ENCODE measurements around the gene LRBA. TPM values are rescaled to one million over a fixed set of nuclear protein-coding genes. Genes with fewer than 3 reads are reported as not detected.
A peak's percentile ranks its signal among the peaks of the same experiment; 100 is the strongest.

The LRBA gene
- total RNA-seq, 1 experiment from 2014 or later: 55.3 TPM

DNA sequence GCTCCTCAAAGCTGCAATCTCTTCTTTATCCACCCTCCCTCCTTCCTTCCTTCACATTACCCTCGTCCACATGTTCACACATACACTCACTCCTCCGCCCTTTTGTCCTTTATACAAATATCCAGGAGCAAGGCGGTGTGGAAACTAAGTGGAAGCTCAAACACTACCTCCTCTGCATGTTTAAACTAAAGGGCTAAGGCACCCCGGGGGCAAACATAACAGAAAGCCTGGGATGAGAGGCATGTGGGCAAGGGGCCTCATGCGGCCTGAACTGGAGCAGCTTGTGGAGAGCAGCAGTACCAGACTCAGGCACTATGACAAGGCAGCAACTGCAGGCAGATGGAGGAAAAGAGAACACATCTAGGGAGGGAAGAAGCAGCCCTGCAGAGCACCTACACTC, 423.7 kb downstream of the LRBA start:
- Histone ChIP-seq H3K27ac (ENCODE audit: insufficient read length, low read depth, low read length) (no peak overlapping the region), H3K23ac (ENCODE audit: insufficient read length, low read depth, low read length) (no peak overlapping the region), H4K8ac (replicated peaks; ENCODE audit: insufficient read length, low read depth, low read length) (no peak overlapping the region), H3K79me1 (ENCODE audit: insufficient read depth, low read depth, low read length, poor library complexity, severe bottlenecking) (no peaks in the 10 kb centered on the region), H3K56ac (ENCODE audit: insufficient read length, low read depth, low read length) (no peak overlapping the region), H3K9ac (ENCODE audit: extremely low read depth, insufficient read length, low read length) (no peak overlapping the region), H3K14ac (ENCODE audit: insufficient read depth, low read length) (no peak overlapping the region), H2BK120ac (ENCODE audit: low read depth, low read length, poor library complexity, severe bottlenecking) (no peak overlapping the region), H3K23me2 (ENCODE audit: insufficient read length, low read depth, low read length, poor library complexity, severe bottlenecking) (no peaks in the 10 kb centered on the region), H2BK12ac (ENCODE audit: insufficient read length, low read depth, low read length) (no peak overlapping the region), H3K4ac (ENCODE audit: low read depth, low read length) (no peak overlapping the region), H3K79me2 (ENCODE audit: insufficient read depth, low read length) (no peaks in the 10 kb centered on the region), H2BK15ac (ENCODE audit: low read depth, low read length) (no peak overlapping the region), H3T11ph (ENCODE audit: low read length) (no peak overlapping the region), H4K5ac (ENCODE audit: insufficient read length, low read depth, low read length) (no peak overlapping the region), H2AK5ac (ENCODE audit: insufficient read length, low read length) (no peak overlapping the region), H3K4me2 (ENCODE audit: insufficient read depth, insufficient read length, low read length) (peak overlapping the region; percentile 17), H3K27me3 (ENCODE audit: insufficient read depth, low read length) (no peaks in the 10 kb centered on the region), H3K18ac (ENCODE audit: insufficient read length, low read depth, low read length) (no peak overlapping the region), H3K9me3 (ENCODE audit: control insufficient read depth, low read depth, low read length) (no peaks in the 10 kb centered on the region), H2BK20ac (ENCODE audit: low read depth, low read length, poor library complexity, severe bottlenecking) (no peak overlapping the region), H4K20me1 (ENCODE audit: control insufficient read depth, insufficient read depth, insufficient read length) (no peaks in the 10 kb centered on the region), H3K4me1 (ENCODE audit: insufficient read depth, low read length) (peaks cover 7% of the 10 kb centered on the region), H2AFZ (ENCODE audit: low read length) (no peak overlapping the region), H4K91ac (ENCODE audit: insufficient read length, low read depth, low read length) (no peak overlapping the region), H2BK5ac (ENCODE audit: insufficient read length, low read length) (no peak overlapping the region)
- peak; percentile 73 for DNase-seq
- peaks cover 17 to 21% of the 10 kb centered on the region in 2 experiments for H3K4me1 Mint-ChIP-seq
- H3K9me3 Mint-ChIP-seq: no peaks in the 10 kb centered on the region
- 100% methylated on average over 2 of the region's 5 CpGs for WGBS (ENCODE audit: extremely low coverage, insufficient read length, low lambda C conversion rate)
- H3K36me3 Mint-ChIP-seq (ENCODE audit: insufficient read depth in 1 of 3, low read depth in 3 of 3): peaks cover 0 to 4% (median 0%) of the 10 kb centered on the region in 3 experiments; a peak in 2 of 7 replicates
- H3K27ac Mint-ChIP-seq: peak overlapping the region; percentile 7 to 94 (median 50); a peak in 3 of 7 replicates
- H3K27me3 Mint-ChIP-seq (ENCODE audit: low read depth): peaks cover 2% of the 10 kb centered on the region
- H3K4me3 Mint-ChIP-seq: peak overlapping the region; percentile 42 to 55
- TF ChIP-seq, protein P1, sequence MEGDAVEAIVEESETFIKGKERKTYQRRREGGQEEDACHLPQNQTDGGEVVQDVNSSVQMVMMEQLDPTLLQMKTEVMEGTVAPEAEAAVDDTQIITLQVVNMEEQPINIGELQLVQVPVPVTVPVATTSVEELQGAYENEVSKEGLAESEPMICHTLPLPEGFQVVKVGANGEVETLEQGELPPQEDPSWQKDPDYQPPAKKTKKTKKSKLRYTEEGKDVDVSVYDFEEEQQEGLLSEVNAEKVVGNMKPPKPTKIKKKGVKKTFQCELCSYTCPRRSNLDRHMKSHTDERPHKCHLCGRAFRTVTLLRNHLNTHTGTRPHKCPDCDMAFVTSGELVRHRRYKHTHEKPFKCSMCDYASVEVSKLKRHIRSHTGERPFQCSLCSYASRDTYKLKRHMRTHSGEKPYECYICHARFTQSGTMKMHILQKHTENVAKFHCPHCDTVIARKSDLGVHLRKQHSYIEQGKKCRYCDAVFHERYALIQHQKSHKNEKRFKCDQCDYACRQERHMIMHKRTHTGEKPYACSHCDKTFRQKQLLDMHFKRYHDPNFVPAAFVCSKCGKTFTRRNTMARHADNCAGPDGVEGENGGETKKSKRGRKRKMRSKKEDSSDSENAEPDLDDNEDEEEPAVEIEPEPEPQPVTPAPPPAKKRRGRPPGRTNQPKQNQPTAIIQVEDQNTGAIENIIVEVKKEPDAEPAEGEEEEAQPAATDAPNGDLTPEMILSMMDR (conservative IDR thresholded peaks at IDR 0.05): peak; percentile 33; the same call in 2 of the 3 replicates
